HG02973 (cell line): ENCODE data around the gene SLC26A1.

Experiments used
- ATAC-seq: cut with Tn5 transposase; IDR thresholded peaks from one replicate; pipeline ENCODE4 v1.9.1; 2021; ENCODE audit warnings: moderate library complexity; ENCODE audit not compliant: unreplicated experiment

The SLC26A1 gene

DNA sequence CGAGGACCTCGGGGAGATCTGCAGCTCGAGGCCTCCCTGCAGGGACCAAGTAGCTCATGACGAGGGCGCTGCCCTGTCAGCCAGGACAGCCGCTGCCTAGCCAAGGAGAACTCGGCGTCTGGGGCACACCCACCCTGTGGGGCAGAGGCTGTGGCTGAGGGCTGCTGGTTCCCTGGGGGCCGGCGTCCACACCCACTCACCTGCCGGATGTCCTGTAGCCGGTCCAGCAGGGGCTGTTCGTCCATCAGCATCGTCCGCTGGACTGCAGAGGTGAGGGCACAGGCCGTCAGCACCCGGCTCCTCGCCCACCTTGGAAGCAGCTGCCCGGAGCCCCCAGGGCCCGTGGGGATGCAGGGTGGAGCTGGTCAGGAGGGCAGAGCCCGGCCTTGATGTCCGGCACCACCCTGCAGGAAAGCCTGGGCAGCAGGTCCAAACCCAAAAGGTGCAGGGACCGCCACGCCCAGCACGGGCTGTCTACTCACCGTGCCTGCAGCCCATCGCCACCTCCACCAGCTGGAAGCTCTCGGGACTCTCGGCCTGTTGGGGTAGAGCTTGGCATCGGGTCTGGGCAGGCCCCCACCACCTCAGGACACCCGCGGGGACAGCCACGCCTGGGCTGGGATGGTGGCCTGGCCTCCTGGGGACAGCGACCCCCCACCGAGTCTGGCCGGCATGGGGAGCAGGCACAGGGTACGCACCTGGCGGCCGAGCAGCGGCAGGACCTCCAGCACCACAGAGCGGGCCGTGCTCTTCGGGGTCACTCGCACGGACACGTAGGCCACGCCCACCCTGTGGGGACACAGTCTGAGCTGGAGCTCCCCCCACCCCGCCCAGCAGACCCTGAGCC lies 26.7 kb downstream of the SLC26A1 start:
- ATAC-seq: no peak

DNA sequence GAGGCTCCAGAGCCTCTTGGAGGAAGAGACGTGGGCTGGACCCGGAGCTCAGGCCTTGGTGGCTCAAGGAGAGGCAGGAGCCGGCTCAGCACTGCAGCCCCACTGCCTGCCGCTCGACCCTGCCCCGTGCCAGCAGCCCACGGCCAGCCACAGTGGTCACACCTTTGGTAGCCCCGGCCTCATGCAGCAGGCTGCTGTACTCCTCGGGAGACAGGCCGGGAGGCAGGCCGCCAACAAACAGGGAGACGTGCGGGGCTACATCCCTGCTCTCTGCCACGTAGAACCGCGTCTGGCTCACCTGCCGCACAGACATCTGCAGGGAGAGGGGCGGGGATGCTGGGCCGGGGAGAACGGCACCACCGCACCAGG lies 27.5 kb downstream of the SLC26A1 start:
- ATAC-seq: no peak

GRCh38 chr4:965048-965765 lies 28.0 kb downstream of the SLC26A1 start:
- ATAC-seq: no peak

DNA sequence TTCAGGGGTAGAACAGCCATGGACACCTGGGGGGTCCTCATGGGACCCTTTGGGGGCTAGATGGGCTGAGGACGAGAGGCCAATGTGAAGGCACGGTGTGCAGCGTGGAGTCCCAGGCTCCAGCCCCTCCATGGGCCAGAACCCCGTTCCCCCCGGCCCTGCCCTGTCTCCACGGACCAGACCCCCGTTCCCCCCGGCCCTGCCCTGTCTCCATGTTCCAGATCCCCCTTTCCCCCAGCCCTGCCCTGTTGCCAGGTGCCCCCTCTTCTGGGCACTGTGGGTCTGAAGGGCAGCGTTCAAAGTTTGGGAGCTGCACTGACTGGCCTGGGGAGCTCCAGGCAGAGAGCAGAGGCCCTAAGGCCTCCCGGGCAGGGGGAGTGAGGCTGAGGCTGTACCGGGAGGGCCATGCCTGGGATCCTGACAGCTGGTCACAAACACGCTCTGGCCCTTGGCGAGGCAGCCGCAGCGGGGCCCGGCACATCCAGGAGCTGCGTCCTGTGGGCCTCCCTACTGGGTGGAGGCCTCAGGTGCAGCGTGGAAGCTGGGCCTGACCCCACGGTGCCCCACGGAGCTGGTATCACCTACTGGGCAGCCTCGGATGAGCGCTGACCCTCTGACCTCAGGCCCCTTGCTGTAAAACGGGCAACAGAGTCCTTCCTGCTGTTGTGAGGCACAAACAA lies 28.7 kb downstream of the SLC26A1 start:
- ATAC-seq: no peak

DNA sequence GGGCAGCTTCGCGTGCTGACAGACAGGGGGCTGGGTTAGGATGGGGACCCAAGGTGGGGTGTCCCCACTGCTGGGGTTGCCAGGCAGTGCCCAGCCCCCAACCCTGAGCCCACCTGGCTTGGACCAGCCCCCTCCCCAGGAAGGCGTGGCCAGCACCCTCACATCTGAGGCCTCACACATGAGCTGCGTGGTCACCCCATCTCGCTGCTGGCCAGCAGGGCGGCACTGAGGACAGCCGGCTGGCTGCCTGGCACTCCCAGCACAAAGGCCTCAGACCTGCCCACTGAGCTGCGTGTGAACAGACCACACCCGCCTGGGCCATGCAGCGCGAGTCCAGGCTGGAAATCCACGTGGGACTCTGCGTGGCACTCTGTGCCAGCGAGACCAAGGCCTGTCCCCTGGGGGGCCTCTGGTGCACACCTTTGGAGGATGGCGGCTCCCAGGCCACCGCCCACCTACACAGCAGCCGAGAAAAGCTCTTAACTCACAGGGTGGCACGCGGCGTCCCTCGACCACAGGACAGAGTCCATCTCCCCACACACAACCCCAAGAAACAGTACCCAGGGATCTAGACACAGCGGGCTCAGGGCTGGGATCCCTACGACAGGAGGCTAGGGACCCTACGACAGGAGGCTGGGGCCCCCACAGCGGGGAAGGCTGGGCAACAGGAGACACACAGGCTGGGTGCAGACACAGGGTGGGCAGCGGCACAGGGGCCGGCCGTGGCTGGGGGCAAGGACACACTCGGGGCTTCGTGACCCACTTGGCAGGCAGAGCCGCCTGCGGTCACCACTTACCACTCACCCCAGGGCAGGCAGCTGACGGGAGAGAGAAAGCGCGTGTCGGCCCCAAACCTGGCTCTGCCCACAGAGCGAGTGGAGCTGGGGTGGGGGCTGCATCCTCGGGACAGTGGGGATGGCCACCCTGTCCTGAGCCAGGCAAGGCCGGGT lies 29.7 kb downstream of the SLC26A1 start:
- no peak for ATAC-seq

DNA sequence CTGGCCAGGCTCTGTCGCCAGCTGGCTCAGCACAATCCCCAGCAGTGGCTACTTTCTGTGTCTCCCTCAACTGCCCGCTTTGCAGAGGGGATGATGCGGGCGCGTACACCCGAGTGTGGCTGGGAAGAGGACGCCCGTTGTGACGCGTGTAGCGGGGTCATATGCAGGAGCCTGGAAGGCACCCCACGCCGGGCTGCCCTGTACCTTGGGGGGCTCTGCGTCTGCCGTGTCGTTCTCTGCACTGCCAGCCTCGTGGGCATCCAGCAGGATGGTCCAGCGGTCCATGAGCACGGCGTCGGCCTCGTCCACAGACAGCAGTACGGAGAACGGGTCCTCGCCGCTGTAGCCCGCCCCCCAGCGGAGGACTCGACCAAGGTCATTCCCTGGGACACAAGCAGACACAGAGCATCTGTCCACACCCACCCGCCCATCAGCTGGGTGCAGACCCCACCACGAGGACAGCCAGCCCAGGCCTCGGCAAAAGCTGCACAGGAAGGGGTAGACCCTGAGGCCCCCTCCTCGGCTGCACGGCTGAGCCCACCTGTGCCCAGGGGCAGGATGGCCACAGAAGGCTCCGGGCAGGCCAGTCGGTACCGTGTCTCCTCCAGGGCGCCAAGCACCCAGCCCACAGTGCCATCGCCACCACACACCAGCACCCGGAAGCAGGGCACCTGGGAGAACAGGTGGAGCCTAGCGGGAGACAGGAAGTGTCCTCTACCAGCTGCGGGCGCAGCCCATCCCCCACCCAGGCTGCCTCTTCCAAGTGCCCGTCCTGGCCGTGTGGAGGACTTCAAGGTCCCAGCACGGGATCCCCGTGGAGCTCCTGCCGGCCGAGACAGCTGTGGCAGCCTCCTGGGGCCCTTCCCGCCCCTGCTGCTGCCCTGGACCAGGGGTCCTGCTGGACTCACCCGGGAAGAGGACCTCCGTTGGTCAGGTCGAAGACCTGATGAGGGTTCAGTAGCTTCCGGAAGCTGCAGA lies 30.7 kb downstream of the SLC26A1 start:
- ATAC-seq: no peak

DNA sequence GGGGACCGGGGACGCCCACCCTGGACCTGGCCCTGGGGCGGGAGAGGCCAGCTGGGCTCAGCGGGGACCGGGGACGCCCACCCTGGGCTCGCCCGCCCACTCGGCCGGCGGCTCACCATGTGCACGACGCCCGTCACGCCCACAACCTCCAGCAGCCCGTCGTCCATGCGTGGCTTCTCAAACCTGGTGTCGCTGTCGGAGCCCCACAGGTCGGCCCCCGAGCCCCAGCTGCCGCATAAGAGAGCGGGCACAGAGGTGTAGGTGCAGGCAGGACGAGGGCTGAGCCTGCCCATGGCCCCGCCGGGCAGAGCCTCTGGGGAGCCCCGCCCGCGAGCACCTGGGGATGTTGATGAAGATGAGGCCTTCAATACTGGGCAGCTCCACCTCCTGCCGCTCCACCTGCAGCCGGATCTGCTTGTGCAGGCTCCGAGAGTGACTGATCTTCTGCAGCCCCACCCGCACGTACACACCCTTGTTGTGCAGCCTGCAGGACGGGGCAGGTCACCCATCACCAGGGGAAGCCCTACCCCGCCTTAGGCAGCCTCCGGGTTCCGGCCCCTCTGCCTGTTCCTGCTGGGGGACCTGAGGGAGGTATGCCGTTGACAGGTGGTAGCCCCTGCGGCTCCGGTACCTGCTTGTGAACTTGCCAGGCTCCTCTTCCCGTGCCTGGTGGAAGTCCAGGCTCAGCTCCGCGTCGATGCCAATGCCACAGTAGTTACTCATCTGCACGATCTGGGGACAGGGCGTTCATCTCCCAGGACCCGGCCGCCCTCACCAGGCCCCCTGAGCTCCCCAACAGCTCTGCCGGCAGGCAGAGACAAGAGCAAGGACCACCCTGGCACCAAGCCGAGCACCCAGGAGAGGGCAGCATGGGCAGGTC lies 31.6 kb downstream of the SLC26A1 start:
- no peak for ATAC-seq

DNA sequence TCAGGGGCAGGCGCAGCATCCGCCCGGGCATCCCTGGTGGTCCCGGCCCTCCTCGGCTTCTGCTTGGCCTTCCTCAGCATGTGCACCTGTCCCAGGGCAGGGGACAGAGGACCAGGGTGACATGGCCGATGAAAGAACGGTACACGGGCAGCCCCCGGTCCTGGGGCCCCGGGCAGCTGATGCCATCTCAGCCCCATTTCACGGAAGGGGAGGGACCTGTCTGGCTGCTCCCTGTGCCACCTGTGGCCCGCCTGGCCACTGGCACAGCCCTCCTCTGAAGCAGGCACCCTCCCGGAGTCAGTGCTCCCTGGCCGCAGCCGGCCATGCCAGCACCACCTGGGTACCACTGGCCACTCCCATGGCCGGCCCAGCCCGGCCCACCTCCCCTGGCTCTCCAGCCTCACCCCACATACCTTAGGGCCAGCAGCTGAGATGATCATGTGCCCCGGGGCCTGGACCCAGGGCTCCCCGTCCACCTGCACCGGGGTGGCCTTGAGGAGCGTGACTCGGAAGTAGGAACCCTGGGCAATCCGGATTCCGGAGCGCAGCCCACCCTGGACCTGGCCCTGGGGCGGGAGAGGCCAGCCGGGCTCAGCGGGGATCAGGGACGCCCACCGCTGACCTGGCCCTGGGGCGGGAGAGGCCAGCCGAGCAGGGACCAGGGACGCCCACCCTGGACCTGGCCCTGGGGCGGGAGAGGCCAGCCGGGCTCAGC lies 32.4 kb downstream of the SLC26A1 start:
- ATAC-seq: no peak

- no peak for ATAC-seq
Measured at GRCh38 chr4:960140-960635, 33.0 kb downstream of the SLC26A1 start.

DNA sequence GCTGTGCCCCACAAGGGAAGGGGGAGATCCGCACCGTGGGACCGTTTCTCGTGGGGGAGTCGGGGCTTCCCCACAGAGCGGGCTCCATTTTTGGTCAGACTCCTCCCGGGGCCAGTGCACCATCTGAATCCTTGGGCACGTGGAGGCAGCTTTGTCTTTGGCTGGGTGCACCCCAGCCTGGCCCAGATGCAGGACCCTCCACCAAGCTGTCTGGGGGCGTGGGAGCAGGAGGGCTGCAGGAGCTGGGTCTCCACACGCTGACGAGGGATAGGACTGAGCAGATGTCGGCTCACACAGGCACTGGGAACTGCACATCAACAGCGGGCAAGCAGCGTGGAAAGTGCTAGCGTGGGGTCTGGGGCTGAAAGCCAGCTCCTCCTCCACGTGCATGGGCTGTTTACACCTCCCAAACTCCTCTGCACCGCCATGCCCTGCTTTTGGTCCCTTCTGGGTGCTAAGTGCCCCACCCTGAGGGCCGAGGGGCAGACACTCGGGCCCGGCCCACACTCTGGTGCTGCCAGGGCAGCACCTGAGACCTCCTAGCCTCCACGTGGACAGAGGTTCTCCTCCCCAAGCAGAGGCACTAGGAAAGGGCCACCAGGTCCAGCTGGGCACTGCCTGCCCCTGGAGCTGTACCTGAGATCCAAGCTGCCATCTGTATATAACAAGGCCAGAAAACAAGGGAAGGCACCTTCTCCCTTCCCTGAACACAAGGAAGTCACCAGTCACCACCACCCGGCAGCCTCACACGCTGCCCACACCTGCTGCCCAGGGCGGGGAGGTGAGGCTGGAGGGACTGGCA lies 33.7 kb downstream of the SLC26A1 start:
- no peak for ATAC-seq

DNA sequence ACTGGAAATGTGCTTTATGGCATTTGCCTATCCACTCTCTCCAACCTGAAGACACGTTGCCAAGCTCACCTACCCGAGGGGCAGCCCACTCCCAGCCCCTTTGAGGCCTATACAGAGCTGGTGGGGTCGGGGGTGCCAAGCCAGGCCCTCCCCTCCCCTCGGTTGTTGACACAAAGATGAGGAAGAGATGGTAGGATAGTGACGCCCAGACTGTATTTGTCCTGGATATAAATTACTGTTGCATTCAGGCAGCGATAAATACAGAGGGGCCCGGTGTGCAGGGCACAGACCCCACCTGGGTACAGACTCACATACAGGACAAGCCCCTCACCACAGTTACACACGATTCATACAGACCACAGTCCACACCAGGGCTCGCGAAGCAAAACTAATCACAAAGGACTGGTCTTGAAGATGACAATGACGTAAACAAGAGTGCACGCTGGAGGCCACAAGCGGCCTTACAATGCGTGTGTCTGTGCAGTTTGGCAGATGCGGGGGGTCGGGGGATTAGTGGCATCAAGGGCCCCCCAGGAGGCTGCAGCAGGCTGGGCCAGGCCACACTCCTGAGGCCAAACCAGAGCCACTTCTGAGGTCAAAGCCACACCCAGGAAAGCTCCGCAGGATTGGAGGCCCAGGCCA lies 34.4 kb downstream of the SLC26A1 start:
- no peak for ATAC-seq

DNA sequence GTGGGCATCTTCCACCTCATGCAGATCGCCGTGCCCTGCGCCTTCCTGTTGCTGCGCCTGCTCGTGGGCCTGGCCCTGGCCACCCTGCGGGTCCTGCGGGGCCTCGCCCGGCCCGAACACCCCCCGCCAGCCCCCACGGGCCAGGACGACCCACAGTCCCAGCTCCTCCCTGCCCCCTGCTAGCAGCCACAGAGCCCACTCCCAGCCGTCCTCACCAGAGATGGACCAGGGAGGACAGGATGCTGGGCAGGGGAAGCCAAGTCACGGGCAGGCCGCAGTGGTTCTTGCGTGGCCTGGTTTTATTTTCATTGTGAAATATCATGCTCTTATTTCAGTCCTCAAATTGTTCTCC lies 34.9 kb downstream of the SLC26A1 start:
- ATAC-seq: no peak

GRCh38 chr4:957581-958313 lies 35.5 kb downstream of the SLC26A1 start:
- no peak for ATAC-seq

DNA sequence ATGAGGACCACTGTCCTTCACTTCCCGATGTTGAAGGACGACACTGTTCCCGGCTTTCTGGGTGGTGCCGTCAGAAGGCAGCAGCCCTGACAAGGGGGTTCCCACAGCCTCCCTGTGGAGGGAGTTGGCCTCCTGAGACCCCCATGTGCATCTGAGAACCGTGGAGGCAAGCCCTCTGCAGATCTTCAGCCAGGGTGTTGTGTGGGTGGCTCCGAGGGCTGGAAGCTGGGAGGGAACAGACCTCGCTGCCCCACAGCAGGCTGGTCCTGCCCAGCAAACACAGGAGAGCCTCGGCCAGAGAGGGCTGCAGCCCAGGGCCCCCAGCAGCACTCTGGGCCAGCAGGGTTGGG lies 36.0 kb downstream of the SLC26A1 start:
- ATAC-seq: no peak

DNA sequence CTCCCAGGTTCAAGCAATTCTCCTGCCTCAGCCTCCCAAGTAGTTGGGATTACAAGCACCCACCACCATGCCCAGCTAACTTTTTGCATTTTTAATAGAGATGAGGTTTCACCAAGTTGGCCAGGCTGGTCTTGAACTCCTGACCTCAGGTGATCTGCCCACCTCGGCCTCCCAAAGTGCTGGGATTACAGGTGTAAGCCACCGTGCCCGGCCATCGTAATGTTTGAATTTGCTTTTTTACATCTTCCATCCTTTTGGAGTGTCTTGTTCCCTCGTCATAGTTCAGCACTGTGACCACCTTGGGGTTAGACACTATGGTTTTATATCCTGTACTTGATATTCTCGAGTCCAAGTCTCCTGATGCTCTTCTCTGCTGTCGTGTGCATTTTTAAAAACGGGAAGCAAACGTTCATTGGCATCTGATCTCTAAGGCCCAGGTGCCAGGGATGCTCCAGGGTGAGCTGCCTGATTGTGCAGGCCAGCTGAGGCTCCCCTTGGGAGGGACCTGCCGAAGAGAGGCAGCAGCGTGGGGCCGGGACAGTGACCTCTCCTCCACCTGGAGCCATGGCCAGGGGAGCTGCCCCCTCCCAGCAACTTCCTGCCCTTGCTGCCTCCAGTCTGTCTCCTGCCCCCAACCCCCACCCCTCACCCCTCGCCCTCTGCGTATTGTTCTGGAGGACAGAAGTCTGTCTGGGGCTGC lies 36.5 kb downstream of the SLC26A1 start:
- ATAC-seq: no peak
